Uterus (tissue), 4 donors: ENCODE results near the gene SEC14L6. TPM values are rescaled to one million over a fixed set of nuclear protein-coding genes. Genes with fewer than 3 reads are reported as not detected.

Experiments
- DNase-seq, 2 donors: peaks; one replicate each; pipeline ENCODE4 v3.0.0-alpha.2; 2019 to 2020
- H3K27ac ChIP-seq, 2 donors: fragments of 200-600 bp; sonication (generic); 1 replicate in 1 of 2; 2 replicates in 1 of 2; pipeline ENCODE4 v1.5.1; 2016 to 2018
- H3K27me3 ChIP-seq, 2 donors: fragments of 200-600 bp; sonication (generic); one replicate each; pipeline ENCODE4 v1.5.1; 2018 to 2019; ENCODE audit warnings: control low read depth in 1 of 2
- H3K36me3 ChIP-seq, 2 donors: fragments of 200-600 bp; sonication (generic); one replicate each; pipeline ENCODE4 v1.5.1; 2019; ENCODE audit warnings: control low read depth in 1 of 2
- H3K4me1 ChIP-seq, 2 donors: fragments of 200-600 bp; sonication (generic); one replicate each; pipeline ENCODE4 v1.5.1; 2018 to 2019; ENCODE audit warnings: control low read depth in 1 of 2
- H3K4me3 ChIP-seq, 2 donors: fragments of 200-600 bp; sonication (generic); 1 replicate in 1 of 2; 2 replicates in 1 of 2; pipeline ENCODE4 v1.5.1; 2018 to 2019; ENCODE audit warnings: mild to moderate bottlenecking in 1 of 2
- H3K9me3 ChIP-seq, 2 donors: fragments of 200-600 bp; sonication (generic); one replicate each; pipeline ENCODE4 v1.5.1; 2019; ENCODE audit warnings: control low read depth in 1 of 2
- POLR2A ChIP-seq, 2 donors: fragments of 450-650 bp; IDR thresholded peaks; one replicate each; pipeline ENCODE4 v1.6.1; 2016; ENCODE audit warnings: antibody characterized with exemption in 2 of 2, mild to moderate bottlenecking in 1 of 2, moderate library complexity in 1 of 2
- intact Hi-C: fragments of 100-400 bp; cut with DNase I; formaldehyde crosslinking; loops from one replicate; pipeline ENCODE4 v1.15.1; 2023; ENCODE audit warnings: low total_unique reads
- total RNA-seq, 4 donors: library from RNA; depleted of rRNA in 3 of 4; stranded (reverse); fragments of >200 nt in 3 of 4; gene quantifications; one replicate each; pipeline versions ENCODE4 v1.1.0 to v1.2.4, GENCODE V29; 2014 to 2023
- TF ChIP-seq, protein P1 (sequence below), 4 experiments: fragments of 200-600 bp in 2 of 4; fragments of 450-650 bp in 2 of 4; sonication (generic) in 2 of 4; IDR thresholded peaks; one replicate each; pipeline ENCODE4 v1.5.1; 2016 to 2019; ENCODE audit warnings: antibody characterized with exemption in 4 of 4, mild to moderate bottlenecking in 2 of 4, moderate library complexity in 1 of 4
- donor health status: DM: yes; HTN: yes; CAD: no.

SEC14L6 gene
- total RNA-seq, 4 donors from 2014 or later: under 0.01 to 4.8 (median 4.0) TPM; not detected in 1

DNA sequence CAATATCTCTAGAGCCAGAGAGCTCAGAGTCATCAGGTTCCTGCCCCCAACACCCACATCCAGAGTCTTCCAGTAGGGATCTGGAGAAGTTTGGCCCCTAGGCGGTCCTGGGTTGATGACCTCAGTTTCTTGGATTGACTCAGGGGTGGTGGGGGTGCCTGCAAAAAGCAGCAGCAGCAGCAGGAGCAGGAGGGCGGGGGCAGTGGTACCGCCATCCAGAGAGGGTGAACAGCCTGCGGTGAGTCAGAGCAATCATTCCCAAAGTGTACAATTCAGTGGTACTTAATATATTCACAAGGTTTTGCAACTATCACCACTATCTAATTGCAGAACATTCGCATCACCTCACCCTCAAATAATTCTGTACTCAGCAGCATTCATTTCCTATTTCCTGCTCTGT is 64.8 kb downstream of the SEC14L6 start:
- no peaks in the 10 kb centered on the region for H3K4me1 ChIP-seq
- intact Hi-C loops: no loop called here
- no peak for DNase-seq
- no peaks in the 10 kb centered on the region for H3K9me3 ChIP-seq
- H3K27me3 ChIP-seq: no peaks in the 10 kb centered on the region
- no peak overlapping the region for H3K27ac ChIP-seq
- H3K36me3 ChIP-seq: no peaks in the 10 kb centered on the region
- no peak for TF ChIP-seq POLR2A (IDR thresholded peaks at IDR 0.05)
- TF ChIP-seq, protein P1, sequence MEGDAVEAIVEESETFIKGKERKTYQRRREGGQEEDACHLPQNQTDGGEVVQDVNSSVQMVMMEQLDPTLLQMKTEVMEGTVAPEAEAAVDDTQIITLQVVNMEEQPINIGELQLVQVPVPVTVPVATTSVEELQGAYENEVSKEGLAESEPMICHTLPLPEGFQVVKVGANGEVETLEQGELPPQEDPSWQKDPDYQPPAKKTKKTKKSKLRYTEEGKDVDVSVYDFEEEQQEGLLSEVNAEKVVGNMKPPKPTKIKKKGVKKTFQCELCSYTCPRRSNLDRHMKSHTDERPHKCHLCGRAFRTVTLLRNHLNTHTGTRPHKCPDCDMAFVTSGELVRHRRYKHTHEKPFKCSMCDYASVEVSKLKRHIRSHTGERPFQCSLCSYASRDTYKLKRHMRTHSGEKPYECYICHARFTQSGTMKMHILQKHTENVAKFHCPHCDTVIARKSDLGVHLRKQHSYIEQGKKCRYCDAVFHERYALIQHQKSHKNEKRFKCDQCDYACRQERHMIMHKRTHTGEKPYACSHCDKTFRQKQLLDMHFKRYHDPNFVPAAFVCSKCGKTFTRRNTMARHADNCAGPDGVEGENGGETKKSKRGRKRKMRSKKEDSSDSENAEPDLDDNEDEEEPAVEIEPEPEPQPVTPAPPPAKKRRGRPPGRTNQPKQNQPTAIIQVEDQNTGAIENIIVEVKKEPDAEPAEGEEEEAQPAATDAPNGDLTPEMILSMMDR (IDR thresholded peaks at IDR 0.05): no peak
- H3K4me3 ChIP-seq: no peak overlapping the region

DNA sequence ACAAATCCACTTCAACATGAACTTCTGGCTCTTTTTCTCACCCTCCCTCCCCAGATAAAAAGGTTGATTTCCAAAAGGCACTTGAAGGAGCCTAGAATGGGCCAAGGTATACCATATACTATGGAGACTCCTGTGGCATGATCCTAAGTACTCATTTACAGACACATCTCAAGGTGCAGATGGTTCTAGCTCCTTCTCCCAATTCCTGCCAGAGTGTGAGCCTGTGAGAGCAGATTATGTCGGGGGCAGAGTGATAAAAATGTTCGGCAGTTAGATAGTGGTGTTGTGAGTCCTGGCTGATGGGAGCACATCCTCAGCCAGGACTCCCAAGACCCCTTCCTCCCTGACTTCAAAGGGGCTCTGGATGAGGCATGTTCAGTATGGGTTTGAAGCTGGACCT is 66.6 kb downstream of the SEC14L6 start:
- no peaks in the 10 kb centered on the region for H3K27me3 ChIP-seq
- H3K4me3 ChIP-seq: no peak overlapping the region
- TF ChIP-seq POLR2A (IDR thresholded peaks at IDR 0.05): no peak
- TF ChIP-seq, protein P1 (IDR thresholded peaks at IDR 0.05): no peak
- DNase-seq: no peak
- H3K9me3 ChIP-seq: no peaks in the 10 kb centered on the region
- intact Hi-C loops: no loop called here
- H3K4me1 ChIP-seq: no peaks in the 10 kb centered on the region
- no peaks in the 10 kb centered on the region for H3K36me3 ChIP-seq
- no peak overlapping the region for H3K27ac ChIP-seq

DNA sequence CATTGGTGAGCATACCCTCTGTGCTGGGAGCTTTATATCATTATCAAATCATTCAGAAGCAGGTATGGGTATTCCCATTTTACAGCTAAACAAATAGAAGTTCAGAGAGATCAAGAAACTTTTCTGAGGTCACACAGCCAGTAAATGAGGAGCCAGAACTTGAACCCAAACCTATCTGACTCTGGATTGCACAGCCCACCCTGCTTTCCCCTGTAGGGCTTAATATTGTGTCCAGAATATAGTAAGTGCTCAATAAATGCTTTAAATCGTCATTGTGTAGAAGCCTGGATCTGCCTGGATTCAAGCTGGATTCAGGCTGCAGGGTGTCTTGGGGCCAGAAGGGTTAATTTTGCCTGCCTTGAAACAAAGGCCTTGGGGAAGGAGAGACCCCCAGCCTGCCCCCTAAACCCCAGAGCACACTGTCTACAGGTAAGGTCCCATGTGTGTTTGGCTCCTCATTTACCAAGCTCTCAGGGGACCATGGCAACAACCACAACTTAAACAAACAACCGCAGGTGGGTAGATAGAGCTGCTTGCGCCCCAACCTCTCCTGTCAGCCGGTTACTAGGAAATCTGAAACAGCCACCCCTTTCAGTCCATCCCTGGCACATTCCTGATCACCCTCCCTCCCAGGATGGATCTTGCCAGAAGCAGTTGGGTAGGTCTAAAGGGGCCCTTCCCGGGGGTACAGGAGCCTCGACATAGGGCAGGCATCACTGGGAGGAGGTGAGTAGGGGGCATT is 71.7 kb downstream of the SEC14L6 start:
- no peak for DNase-seq
- H3K4me1 ChIP-seq: no peaks in the 10 kb centered on the region
- no peak overlapping the region for H3K27ac ChIP-seq
- TF ChIP-seq POLR2A (IDR thresholded peaks at IDR 0.05): no peak
- TF ChIP-seq, protein P1 (IDR thresholded peaks at IDR 0.05): no peak
- no peaks in the 10 kb centered on the region for H3K9me3 ChIP-seq
- H3K27me3 ChIP-seq: no peaks in the 10 kb centered on the region
- H3K36me3 ChIP-seq: no peaks in the 10 kb centered on the region
- no peak overlapping the region for H3K4me3 ChIP-seq
- intact Hi-C loops: no loop called here

DNA sequence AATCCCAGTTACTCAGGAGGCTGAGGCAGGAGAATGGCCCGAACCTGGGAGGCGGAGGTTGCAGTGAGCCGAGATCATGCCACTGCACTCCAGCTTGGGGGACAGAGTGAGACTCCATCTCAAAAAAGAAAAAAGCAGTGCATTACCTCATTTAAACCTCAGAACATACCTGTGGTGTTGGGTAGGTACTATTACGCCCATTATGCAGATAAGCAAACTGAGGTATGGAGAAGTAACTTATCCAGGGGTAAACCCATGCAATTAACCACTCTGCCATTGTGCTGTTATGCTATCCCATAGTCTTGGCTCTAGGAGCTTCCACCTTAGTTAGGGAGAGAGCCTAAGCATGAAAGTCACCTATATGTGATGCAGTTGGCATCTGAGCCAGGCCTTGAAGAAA is 72.4 kb downstream of the SEC14L6 start:
- H3K9me3 ChIP-seq: no peaks in the 10 kb centered on the region
- no peaks in the 10 kb centered on the region for H3K27me3 ChIP-seq
- no peaks in the 10 kb centered on the region for H3K36me3 ChIP-seq
- H3K27ac ChIP-seq: no peak overlapping the region
- TF ChIP-seq, protein P1 (IDR thresholded peaks at IDR 0.05): no peak
- no peak for TF ChIP-seq POLR2A (IDR thresholded peaks at IDR 0.05)
- H3K4me3 ChIP-seq: no peak overlapping the region
- no peaks in the 10 kb centered on the region for H3K4me1 ChIP-seq
- no peak for DNase-seq
- intact Hi-C loops: no loop called here

DNA sequence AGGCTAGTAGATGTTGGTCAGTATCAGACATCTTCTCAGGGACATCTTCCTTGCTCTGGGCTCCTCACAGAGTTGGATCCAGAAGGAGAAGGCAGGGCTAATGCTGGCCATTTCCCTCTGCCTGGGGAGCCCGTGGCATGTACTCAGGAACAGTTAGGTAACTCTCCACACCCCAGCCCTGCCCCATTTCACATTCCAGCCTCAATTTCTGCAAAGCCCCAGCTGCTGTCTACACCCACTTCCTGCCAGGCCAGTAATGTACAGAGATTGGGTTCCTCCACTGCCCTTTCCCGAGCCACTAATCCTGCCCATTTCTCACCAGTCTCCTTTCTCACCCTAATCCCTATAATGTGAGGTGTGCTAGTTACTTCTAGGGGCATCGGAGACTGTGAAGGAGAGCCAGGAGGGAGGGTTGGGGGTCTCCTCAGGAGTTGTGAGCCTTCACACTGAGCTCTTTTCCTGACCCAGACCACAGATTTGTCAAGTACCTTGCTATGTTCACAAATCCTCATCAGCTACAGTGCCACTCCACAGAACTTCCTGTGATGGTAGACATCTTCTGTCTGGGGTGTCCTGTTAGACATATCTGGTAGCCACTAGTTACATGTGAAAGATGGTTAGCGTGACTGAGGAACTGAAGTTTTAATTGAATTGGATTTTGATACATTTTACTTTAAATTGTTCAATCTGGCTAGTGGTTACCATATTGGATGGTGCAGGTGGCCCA is 73.4 kb downstream of the SEC14L6 start:
- H3K36me3 ChIP-seq: no peaks in the 10 kb centered on the region
- no peaks in the 10 kb centered on the region for H3K9me3 ChIP-seq
- no peak overlapping the region for H3K4me3 ChIP-seq
- intact Hi-C loops: no loop called here
- TF ChIP-seq, protein P1 (IDR thresholded peaks at IDR 0.05): no peak
- no peak for TF ChIP-seq POLR2A (IDR thresholded peaks at IDR 0.05)
- no peak for DNase-seq
- H3K4me1 ChIP-seq: no peaks in the 10 kb centered on the region
- no peak overlapping the region for H3K27ac ChIP-seq
- H3K27me3 ChIP-seq: no peaks in the 10 kb centered on the region
